GM21447 (cell line): Measurements from ENCODE around the gene ALDH3B1.

Experiments used
- ATAC-seq: cut with Tn5 transposase; IDR thresholded peaks from one replicate; pipeline ENCODE4 v1.9.1; 2021; ENCODE audit not compliant: unreplicated experiment

ALDH3B1 gene

GRCh38 chr11:68013611-68014156 lies 3.6 kb downstream of the ALDH3B1 start:
- no peak for ATAC-seq

GRCh38 chr11:68014157-68014946 lies 4.2 kb downstream of the ALDH3B1 start:
- ATAC-seq, result no peak

- ATAC-seq, result no peak
These were observed 4.9 kb downstream of the ALDH3B1 start for GRCh38 chr11:68014947-68015447.

GRCh38 chr11:68015467-68015866 lies 5.3 kb downstream of the ALDH3B1 start:
- no peak for ATAC-seq

- no peak for ATAC-seq
These were observed 6.2 kb downstream of the ALDH3B1 start for GRCh38 chr11:68016161-68016903.

- no peak for ATAC-seq
These were observed 7.0 kb downstream of the ALDH3B1 start for GRCh38 chr11:68016904-68017817.

- ATAC-seq, result no peak
These were observed 8.0 kb downstream of the ALDH3B1 start for GRCh38 chr11:68017980-68018729.

- no peak for ATAC-seq
These were observed 8.6 kb downstream of the ALDH3B1 start for GRCh38 chr11:68018730-68019190.

GRCh38 chr11:68019486-68019885 lies 9.4 kb downstream of the ALDH3B1 start:
- ATAC-seq, result no peak

GRCh38 chr11:68020575-68020974 lies 10.4 kb downstream of the ALDH3B1 start:
- no peak for ATAC-seq

GRCh38 chr11:68021167-68021787 lies 11.2 kb downstream of the ALDH3B1 start:
- no peak for ATAC-seq

- no peak for ATAC-seq
These were observed 12.4 kb downstream of the ALDH3B1 start for GRCh38 chr11:68022531-68022930.

GRCh38 chr11:68024508-68024907 lies 14.4 kb downstream of the ALDH3B1 start:
- ATAC-seq, result no peak

- no peak for ATAC-seq
These were observed 14.9 kb downstream of the ALDH3B1 start for GRCh38 chr11:68025047-68025446.

- ATAC-seq, result no peak
These were observed 16.4 kb downstream of the ALDH3B1 start for GRCh38 chr11:68026391-68027105.

- no peak for ATAC-seq
These were observed 17.5 kb downstream of the ALDH3B1 start for GRCh38 chr11:68027667-68028066.

- no peak for ATAC-seq
These were observed 18.8 kb downstream of the ALDH3B1 start for GRCh38 chr11:68028802-68029545.
